ENCODE results near the gene MRTFA. TPM values are rescaled to one million over a fixed set of nuclear protein-coding genes. Genes with fewer than 3 reads are reported as not detected.

MRTFA gene
- total and polyA plus RNA-seq, 8 donors, result 22.5 to 58.0 (median 26.5) TPM

- H3K27ac ChIP-seq, result no peak overlapping the region
- H3K4me1 ChIP-seq, result peaks cover 0 to 32% of the 10 kb centered on the region in 2 donors
- intact Hi-C loops (cut with DNase I), result no loop called here
- DNase-seq (peak in 2 of 4 donors; percentile 30 to 39), ATAC-seq (no peak)
- H3K27me3 ChIP-seq, result no peaks in the 10 kb centered on the region
- H3K9me3 ChIP-seq, result no peaks in the 10 kb centered on the region
- H3K4me3 ChIP-seq, result no peak overlapping the region
- H3K36me3 ChIP-seq, result peaks cover 5 to 87% of the 10 kb centered on the region in 2 donors
- TF ChIP-seq CTCF (IDR thresholded peaks at IDR 0.05), result no peak
Observed at GRCh38 chr22:40416636-40417035, 219.9 kb downstream of the MRTFA start.

- H3K27ac ChIP-seq, result peak overlapping the region in 1 of 2 donors; percentile 65
- H3K4me1 ChIP-seq, result peaks cover 0 to 32% of the 10 kb centered on the region in 2 donors
- H3K9me3 ChIP-seq, result no peaks in the 10 kb centered on the region
- no peaks in the 10 kb centered on the region for H3K27me3 ChIP-seq
- TF ChIP-seq CTCF (IDR thresholded peaks at IDR 0.05), result no peak
- DNase-seq, result peak in 1 of 4 donors; percentile 37
- ATAC-seq, result no peak
- H3K4me3 ChIP-seq, result no peak overlapping the region
- H3K36me3 ChIP-seq, result peaks cover 5 to 87% of the 10 kb centered on the region in 2 donors
- intact Hi-C loops (cut with DNase I), result no loop called here
Observed at GRCh38 chr22:40416267-40416570, 220.3 kb downstream of the MRTFA start.

GRCh38 chr22:40415531-40416266, 220.8 kb downstream of the MRTFA start:
- DNase-seq (peak in 3 of 4 donors; percentile 39 to 81 (median 44)), ATAC-seq (peak; percentile 40)
- no peak overlapping the region for H3K4me3 ChIP-seq
- peaks cover 0 to 32% of the 10 kb centered on the region in 2 donors for H3K4me1 ChIP-seq
- no peaks in the 10 kb centered on the region for H3K27me3 ChIP-seq
- H3K36me3 ChIP-seq, result peaks cover 5 to 87% of the 10 kb centered on the region in 2 donors
- no peaks in the 10 kb centered on the region for H3K9me3 ChIP-seq
- intact Hi-C loops (cut with DNase I), result no loop called here
- TF ChIP-seq CTCF (IDR thresholded peaks at IDR 0.05), result no peak
- peak overlapping the region in 1 of 2 donors; percentile 65 for H3K27ac ChIP-seq

GRCh38 chr22:40414838-40415505, 221.5 kb downstream of the MRTFA start:
- Histone ChIP-seq H3K27ac (peak overlapping the region in 1 of 2 donors; percentile 65), H3K9me3 (no peaks in the 10 kb centered on the region), H3K36me3 (peaks cover 5 to 87% of the 10 kb centered on the region in 2 donors), H3K4me3 (no peak overlapping the region), H3K27me3 (no peaks in the 10 kb centered on the region), H3K4me1 (peaks cover 0 to 32% of the 10 kb centered on the region in 2 donors)
- intact Hi-C loops (cut with DNase I), result no loop called here
- TF ChIP-seq CTCF (IDR thresholded peaks at IDR 0.05), result no peak
- no peak for ATAC-seq
- peak in 2 of 4 donors; percentile 31 to 64 for DNase-seq

- Histone ChIP-seq H3K4me3 (no peak overlapping the region), H3K9me3 (no peaks in the 10 kb centered on the region), H3K36me3 (peaks cover 0 to 87% of the 10 kb centered on the region in 2 donors), H3K4me1 (peaks cover 0 to 32% of the 10 kb centered on the region in 2 donors), H3K27me3 (no peaks in the 10 kb centered on the region), H3K27ac (peak overlapping the region in 1 of 2 donors; percentile 65)
- DNase-seq, result no peak
- no peak for ATAC-seq
- intact Hi-C loops (cut with DNase I), result no loop called here
- TF ChIP-seq CTCF (IDR thresholded peaks at IDR 0.05), result no peak
Observed at GRCh38 chr22:40414311-40414710, 222.2 kb downstream of the MRTFA start.

Data from left lung (tissue), 10 donors.